Lung (tissue), 12 donors: Measurements from ENCODE around the gene TMEM221. TPM values are rescaled to one million over a fixed set of nuclear protein-coding genes. Genes with fewer than 3 reads are reported as not detected.

Source experiments
- ATAC-seq: fragments of 200-7000 bp; cut with Tn5 transposase; one replicate; pipeline ENCODE4 v1.9.1; 2020; ENCODE audit warnings: moderate number of reproducible peaks; ENCODE audit not compliant: insufficient read depth, low FRiP score
- DNase-seq, 3 donors: peaks; one replicate each; pipeline ENCODE4 v3.0.0-alpha.2; 2013 to 2017
- H3K27ac ChIP-seq, 2 donors: one replicate each; pipeline ENCODE4 v1.5.1; 2013; ENCODE audit warnings: mild to moderate bottlenecking in 2 of 2, moderate library complexity in 2 of 2, control low read depth in 1 of 2, inconsistent platforms in 1 of 2, low read depth in 1 of 2, low read length in 1 of 2
- H3K27me3 ChIP-seq, 3 donors: one replicate each; pipeline ENCODE4 v1.5.1; 2013; ENCODE audit warnings: low read length in 2 of 3; ENCODE audit not compliant: control insufficient read depth in 3 of 3, insufficient read depth in 3 of 3
- H3K36me3 ChIP-seq, 4 donors: one replicate each; pipeline ENCODE4 v1.5.1; 2013; ENCODE audit warnings: low read length in 4 of 4, mild to moderate bottlenecking in 1 of 4, moderate library complexity in 1 of 4; ENCODE audit not compliant: control insufficient read depth in 4 of 4, insufficient read depth in 4 of 4
- H3K4me1 ChIP-seq, 5 donors: one replicate each; pipeline ENCODE4 v1.5.1; 2013; ENCODE audit warnings: low read length in 5 of 5, mild to moderate bottlenecking in 2 of 5, moderate library complexity in 1 of 5; ENCODE audit not compliant: control insufficient read depth in 5 of 5, insufficient read depth in 5 of 5
- H3K4me3 ChIP-seq: one replicate; pipeline ENCODE4 v1.5.1; 2013; ENCODE audit warnings: mild to moderate bottlenecking, control low read depth, moderate library complexity
- H3K9ac ChIP-seq, 2 donors: one replicate each; pipeline ENCODE4 v1.5.1; 2013; ENCODE audit warnings: low read length in 2 of 2, control low read depth in 1 of 2; ENCODE audit not compliant: insufficient read depth in 1 of 2
- H3K9me3 ChIP-seq, 4 donors: one replicate each; pipeline ENCODE4 v1.5.1; 2013; ENCODE audit warnings: low read length in 3 of 4, mild to moderate bottlenecking in 1 of 4, moderate library complexity in 1 of 4; ENCODE audit not compliant: control insufficient read depth in 4 of 4, insufficient read depth in 3 of 4
- CTCF ChIP-seq: IDR thresholded peaks from 2 replicates; pipeline ENCODE4 v1.5.1; 2012; ENCODE audit warnings: mild to moderate bottlenecking; ENCODE audit errors: control extremely low read depth, extremely low read depth
- WGBS, 2 donors: extraction: QIAGEN DNeasy Blood & Tissue Kit; methylation state at CpG; one replicate each; pipeline ENCODE4 v1.1.7; 2013; 5-methylcytosine and 5-hydroxymethylcytosine counted together
- polyA plus RNA-seq, 2 donors: library from polyadenylated mRNA; stranded (reverse); fragments of 200-250 nt; gene quantifications; one replicate each; pipeline ENCODE4 v1.2.1, GENCODE V29; 2013
- total RNA-seq, 2 donors: library from RNA; depleted of rRNA in 1 of 2; stranded (reverse); fragments of >200 nt in 1 of 2; gene quantifications; one replicate each; pipeline ENCODE4 v1.2.1, GENCODE V29; 2014 to 2021
- donor health status: control.
- donor health status: control.
- donor health status: Bipolar disorder and iron deficiency.
- donor health status: healthy.
- donor health status: DM: yes; HTN: yes; CAD: no.

The TMEM221 gene
- total and polyA plus RNA-seq, 4 donors = 0.06 to 0.57 (median 0.10) TPM

GRCh38 chr19:17482877-17483604 is 34.6 kb upstream of the TMEM221 start:
- Histone ChIP-seq H3K9me3 (no peaks in the 10 kb centered on the region), H3K9ac (no peak overlapping the region), H3K27ac (no peak overlapping the region), H3K4me1 (peaks cover 0 to 5% (median 0%) of the 10 kb centered on the region in 5 donors), H3K4me3 (no peak overlapping the region), H3K36me3 (peaks cover 0 to 3% (median 0%) of the 10 kb centered on the region in 4 donors), H3K27me3 (no peaks in the 10 kb centered on the region)
- 87 to 88% methylated on average over 3 of the region's 3 CpGs for WGBS, 2 donors
- ATAC-seq (no peak), DNase-seq (no peak)
- no peak for TF ChIP-seq CTCF

- H3K9ac ChIP-seq = no peak overlapping the region
- ATAC-seq = no peak
- H3K9me3 ChIP-seq = no peaks in the 10 kb centered on the region
- no peak overlapping the region for H3K27ac ChIP-seq
- H3K4me3 ChIP-seq = no peak overlapping the region
- no peaks in the 10 kb centered on the region for H3K27me3 ChIP-seq
- H3K4me1 ChIP-seq = peaks cover 0 to 2% (median 0%) of the 10 kb centered on the region in 5 donors
- WGBS, 2 donors = 93% methylated on average over 13 of the region's 13 CpGs
- TF ChIP-seq CTCF = no peak
- no peak for DNase-seq
- peaks cover 0 to 3% (median 0%) of the 10 kb centered on the region in 4 donors for H3K36me3 ChIP-seq
Measured at GRCh38 chr19:17481986-17482385, 33.5 kb upstream of the TMEM221 start.

GRCh38 chr19:17479325-17479791 is 30.9 kb upstream of the TMEM221 start:
- no peak for ATAC-seq
- peaks cover 0 to 12% (median 0%) of the 10 kb centered on the region in 5 donors for H3K4me1 ChIP-seq
- 80 to 85% methylated on average over 6 of the region's 6 CpGs for WGBS, 2 donors

More at GRCh38 chr19:17479325-17479791, 30.9 kb upstream of the TMEM221 start:
- H3K4me3 ChIP-seq = no peak overlapping the region
- H3K9ac ChIP-seq = no peak overlapping the region
- no peaks in the 10 kb centered on the region for H3K9me3 ChIP-seq
- no peak overlapping the region for H3K27ac ChIP-seq
- TF ChIP-seq CTCF = no peak
- no peaks in the 10 kb centered on the region for H3K36me3 ChIP-seq
- DNase-seq = no peak
- H3K27me3 ChIP-seq = no peaks in the 10 kb centered on the region
